H9 (cell line): ENCODE measurements around the gene DNAL1. TPM values are rescaled to one million over a fixed set of nuclear protein-coding genes. Genes with fewer than 3 reads are reported as not detected.

ENCODE experiments used
- DNase-seq: peaks from one replicate; pipeline ENCODE4 v3.0.0-alpha.2; 2017
- H2AFZ ChIP-seq: one replicate; pipeline ENCODE4 v1.6.1; 2013; ENCODE audit warnings: mild to moderate bottlenecking, low read length, control low read depth, moderate library complexity
- H2AK5ac ChIP-seq: 2 replicates; pipeline ENCODE4 v1.6.1; 2013; ENCODE audit warnings: low read length, control low read depth, mixed read lengths; ENCODE audit not compliant: insufficient read length
- H2BK120ac ChIP-seq: one replicate; pipeline ENCODE4 v1.6.1; 2013; ENCODE audit warnings: low read depth, mild to moderate bottlenecking, low read length, control low read depth, inconsistent platforms; ENCODE audit not compliant: poor library complexity, severe bottlenecking
- H2BK12ac ChIP-seq: 2 replicates; pipeline ENCODE4 v1.6.1; 2013; ENCODE audit warnings: low read length, control low read depth, mixed read lengths, low read depth; ENCODE audit not compliant: insufficient read length
- H2BK15ac ChIP-seq: 2 replicates; pipeline ENCODE4 v1.6.1; 2013; ENCODE audit warnings: low read depth, low read length, control low read depth
- H2BK20ac ChIP-seq: one replicate; pipeline ENCODE4 v1.6.1; 2013; ENCODE audit warnings: low read depth, mild to moderate bottlenecking, low read length, control low read depth, inconsistent platforms; ENCODE audit not compliant: poor library complexity, severe bottlenecking
- H2BK5ac ChIP-seq: 2 replicates; pipeline ENCODE4 v1.6.1; 2013; ENCODE audit warnings: low read length, control low read depth, mixed read lengths; ENCODE audit not compliant: insufficient read length
- H3K14ac ChIP-seq: 2 replicates; pipeline ENCODE4 v1.6.1; 2013; ENCODE audit warnings: low read length, control low read depth; ENCODE audit not compliant: insufficient read depth
- H3K18ac ChIP-seq: 2 replicates; pipeline ENCODE4 v1.6.1; 2013; ENCODE audit warnings: low read depth, mild to moderate bottlenecking, mixed read lengths, low read length, control low read depth; ENCODE audit not compliant: insufficient read length
- H3K23ac ChIP-seq: 2 replicates; pipeline ENCODE4 v1.6.1; 2013; ENCODE audit warnings: low read length, control low read depth, mixed read lengths, low read depth; ENCODE audit not compliant: insufficient read length
- H3K23me2 ChIP-seq: 2 replicates; pipeline ENCODE4 v1.6.1; 2013; ENCODE audit warnings: low read depth, mild to moderate bottlenecking, mixed read lengths, low read length, control low read depth; ENCODE audit not compliant: insufficient read length, poor library complexity, severe bottlenecking
- H3K27ac ChIP-seq: 2 replicates; pipeline ENCODE4 v1.5.1; 2013; ENCODE audit warnings: low read length, control low read depth, mixed read lengths, low read depth; ENCODE audit not compliant: insufficient read length
- H3K27me3 ChIP-seq: 2 replicates; pipeline ENCODE4 v1.6.1; 2013; ENCODE audit warnings: low read length, control low read depth, inconsistent platforms; ENCODE audit not compliant: insufficient read depth
- H3K4ac ChIP-seq: 2 replicates; pipeline ENCODE4 v1.6.1; 2013; ENCODE audit warnings: low read depth, mild to moderate bottlenecking, control low read depth, inconsistent platforms, low read length, moderate library complexity
- H3K4me1 ChIP-seq: 2 replicates; pipeline ENCODE4 v1.6.1; 2013; ENCODE audit warnings: low read length, control low read depth, inconsistent platforms; ENCODE audit not compliant: insufficient read depth
- H3K4me2 ChIP-seq: 2 replicates; pipeline ENCODE4 v1.6.1; 2013; ENCODE audit warnings: low read length, control low read depth, mixed read lengths; ENCODE audit not compliant: insufficient read length, insufficient read depth
- H3K56ac ChIP-seq: 2 replicates; pipeline ENCODE4 v1.6.1; 2013; ENCODE audit warnings: low read depth, mild to moderate bottlenecking, mixed read lengths, low read length, control low read depth; ENCODE audit not compliant: insufficient read length
- H3K79me1 ChIP-seq: 2 replicates; pipeline ENCODE4 v1.6.1; 2013; ENCODE audit warnings: low read depth, mild to moderate bottlenecking, moderate library complexity, low read length, control low read depth, inconsistent platforms; ENCODE audit not compliant: insufficient read depth, poor library complexity, severe bottlenecking
- H3K79me2 ChIP-seq: 2 replicates; pipeline ENCODE4 v1.6.1; 2013; ENCODE audit warnings: low read length, control low read depth, inconsistent platforms; ENCODE audit not compliant: insufficient read depth
- H3K9ac ChIP-seq: 2 replicates; pipeline ENCODE4 v1.6.1; 2013; ENCODE audit warnings: low read length, control low read depth, mixed read lengths; ENCODE audit not compliant: insufficient read length; ENCODE audit errors: extremely low read depth
- H3K9me3 ChIP-seq: one replicate; pipeline ENCODE4 v1.6.1; 2013; ENCODE audit warnings: low read depth, low read length, inconsistent platforms; ENCODE audit not compliant: control insufficient read depth
- H3T11ph ChIP-seq: one replicate; pipeline ENCODE4 v1.6.1; 2013; ENCODE audit warnings: mild to moderate bottlenecking, low read length, control low read depth, inconsistent platforms
- H4K20me1 ChIP-seq: one replicate; pipeline ENCODE4 v1.6.1; 2013; ENCODE audit not compliant: control insufficient read depth, insufficient read length, insufficient read depth
- H4K5ac ChIP-seq: 2 replicates; pipeline ENCODE4 v1.6.1; 2013; ENCODE audit warnings: low read depth, mild to moderate bottlenecking, mixed read lengths, low read length, control low read depth; ENCODE audit not compliant: insufficient read length
- H4K8ac ChIP-seq: replicated peaks from 2 replicates; pipeline ENCODE4 v1.6.1; 2013; ENCODE audit warnings: low read length, control low read depth, mixed read lengths, low read depth; ENCODE audit not compliant: insufficient read length
- H4K91ac ChIP-seq: 2 replicates; pipeline ENCODE4 v1.6.1; 2013; ENCODE audit warnings: low read depth, mild to moderate bottlenecking, moderate library complexity, mixed read lengths, low read length, control low read depth; ENCODE audit not compliant: insufficient read length
- H3K27ac Mint-ChIP-seq, 3 experiments: 2 replicates in 2 of 3; 3 replicates in 1 of 3; pipeline ENCODE4 v1.8.0; 2020 to 2021; ENCODE audit warnings: mixed read lengths in 3 of 3, mild to moderate bottlenecking in 1 of 3, moderate library complexity in 1 of 3
- H3K27me3 Mint-ChIP-seq: 2 replicates; pipeline ENCODE4 v1.8.0; 2021; ENCODE audit warnings: low read depth, mild to moderate bottlenecking, moderate library complexity, mixed read lengths
- H3K36me3 Mint-ChIP-seq, 3 experiments: 2 replicates in 2 of 3; 3 replicates in 1 of 3; pipeline ENCODE4 v1.8.0; 2020 to 2021; ENCODE audit warnings: low read depth in 3 of 3, mixed read lengths in 3 of 3; ENCODE audit not compliant: insufficient read depth in 1 of 3
- H3K4me1 Mint-ChIP-seq, 2 experiments: 2 replicates each; pipeline ENCODE4 v1.8.0; 2020; ENCODE audit warnings: mixed read lengths in 2 of 2
- H3K4me3 Mint-ChIP-seq, 2 experiments: 2 replicates in 1 of 2; 3 replicates in 1 of 2; pipeline ENCODE4 v1.8.0; 2020 to 2021; ENCODE audit warnings: mild to moderate bottlenecking in 2 of 2, mixed read lengths in 2 of 2, moderate library complexity in 1 of 2
- H3K9me3 Mint-ChIP-seq, 2 experiments: 2 replicates in 1 of 2; 3 replicates in 1 of 2; pipeline ENCODE4 v1.8.0; 2020; ENCODE audit warnings: mild to moderate bottlenecking in 2 of 2, mixed read lengths in 2 of 2, moderate library complexity in 1 of 2
- CTCF ChIP-seq: fragments of 200-600 bp; sonication (generic); conservative IDR thresholded peaks from 3 replicates; pipeline ENCODE4 v1.8.0; 2021; ENCODE audit warnings: antibody characterized with exemption, mild to moderate bottlenecking
- WGBS: extraction: QIAGEN DNeasy Blood & Tissue Kit; methylation state at CpG from one replicate; pipeline ENCODE4 v1.1.7; 2013; ENCODE audit warnings: missing lambda C conversion rate, low lambda C conversion rate, mixed read lengths; ENCODE audit not compliant: insufficient read length; ENCODE audit errors: extremely low coverage; 5-methylcytosine and 5-hydroxymethylcytosine counted together
- total RNA-seq: library from RNA; stranded (reverse); gene quantifications from 2 replicates; pipeline ENCODE4 v1.2.1, GENCODE V29; 2021

DNAL1 gene
- total RNA-seq, 1 experiment from 2014 or later = 17.7 TPM

- H3K4me3 Mint-ChIP-seq = no peak overlapping the region
- Histone ChIP-seq H3K27ac (no peak overlapping the region), H3T11ph (no peak overlapping the region), H3K18ac (no peak overlapping the region), H2AFZ (no peak overlapping the region), H3K79me2 (no peaks in the 10 kb centered on the region; the same call in 1 of the 2 replicates), H2BK20ac (no peak overlapping the region), H3K4ac (no peak overlapping the region), H2BK120ac (no peak overlapping the region), H3K56ac (no peak overlapping the region), H4K91ac (no peak overlapping the region), H3K27me3 (no peaks in the 10 kb centered on the region), H2BK12ac (no peak overlapping the region), H3K4me1 (no peaks in the 10 kb centered on the region), H3K9me3 (no peaks in the 10 kb centered on the region), H3K23ac (no peak overlapping the region), H2AK5ac (no peak overlapping the region), H2BK5ac (no peak overlapping the region), H3K9ac (no peak overlapping the region), H3K23me2 (no peaks in the 10 kb centered on the region), H3K4me2 (no peak overlapping the region), H4K5ac (no peak overlapping the region), H3K14ac (no peak overlapping the region), H4K20me1 (no peaks in the 10 kb centered on the region), H3K79me1 (no peaks in the 10 kb centered on the region), H2BK15ac (no peak overlapping the region), H4K8ac (no peak overlapping the region)
- peaks cover 11% of the 10 kb centered on the region for H3K27me3 Mint-ChIP-seq
- H3K36me3 Mint-ChIP-seq = peaks cover 0 to 5% (median 0%) of the 10 kb centered on the region in 3 experiments; a peak in 3 of 7 replicates
- H3K9me3 Mint-ChIP-seq = peaks cover 0 to 2% of the 10 kb centered on the region in 2 experiments; a peak in 1 of 5 replicates
- no peak for DNase-seq
- H3K27ac Mint-ChIP-seq = no peak overlapping the region
- H3K4me1 Mint-ChIP-seq = peaks cover 10 to 12% of the 10 kb centered on the region in 2 experiments
- TF ChIP-seq CTCF = no peak
- whole genome bisulfite sequencing = no CpG with 5 or more reads among the region's 10 CpGs
These were observed 24.5 kb upstream of the DNAL1 start for GRCh38 chr14:73620268-73620667.
